ENCODE results near the gene PAXIP1.

Gene PAXIP1

DNA sequence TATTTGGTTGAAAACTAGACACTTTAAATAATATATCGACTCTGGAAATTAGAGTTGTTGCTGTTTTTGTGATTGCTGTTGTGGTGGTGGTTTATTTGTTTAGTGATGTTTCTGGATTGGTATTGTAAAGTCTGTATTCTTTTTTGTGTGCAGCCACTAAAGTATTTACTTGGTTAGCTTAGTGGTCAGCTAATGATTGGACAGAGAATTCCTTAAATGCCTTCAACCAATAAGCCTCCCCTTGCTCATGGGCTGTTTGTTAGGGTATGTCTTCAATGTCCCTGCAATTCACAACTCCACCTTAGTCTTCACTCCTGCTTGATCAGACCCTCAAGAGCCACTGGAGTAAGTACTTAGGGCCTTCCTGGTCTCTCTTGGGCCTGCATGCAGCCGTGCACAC lies 71.0 kb downstream of the PAXIP1 start:
- no peak overlapping the region for H3K4me2 ChIP-seq (ENCODE audit: low read depth, low read length)
- H3K27ac ChIP-seq (ENCODE audit: low read length) = no peak overlapping the region
- no peaks in the 10 kb centered on the region for H3K9me3 ChIP-seq (replicated peaks; ENCODE audit: insufficient read depth, low read length)
- no peaks in the 10 kb centered on the region for H4K20me1 ChIP-seq (ENCODE audit: insufficient read depth, low read length)
- peaks cover 6% of the 10 kb centered on the region; the same call in 1 of the 2 replicates for H3F3A ChIP-seq (ENCODE audit: insufficient read depth, low read length)
- no peak overlapping the region for H2AFZ ChIP-seq (ENCODE audit: low read length)
- no peak overlapping the region for H3K9ac ChIP-seq (ENCODE audit: low read length)
- no peak overlapping the region for H3K4me3 ChIP-seq (ENCODE audit: low read length)
- H3K4me1 ChIP-seq (ENCODE audit: low read length) = no peaks in the 10 kb centered on the region
- no peaks in the 10 kb centered on the region for H3K9me2 ChIP-seq (replicated peaks; ENCODE audit: insufficient read depth, low read length)
- no peaks in the 10 kb centered on the region for H3K27me3 ChIP-seq (replicated peaks; ENCODE audit: insufficient read depth, low read length)
- TF ChIP-seq EZH2phosphoT487 (IDR thresholded peaks at IDR 0.05; ENCODE audit: low read length) (no peak), EZH2 (optimal IDR thresholded peaks at IDR 0.05; ENCODE audit: low read depth, low read length) (no peak)
- TF ChIP-seq, protein P1, sequence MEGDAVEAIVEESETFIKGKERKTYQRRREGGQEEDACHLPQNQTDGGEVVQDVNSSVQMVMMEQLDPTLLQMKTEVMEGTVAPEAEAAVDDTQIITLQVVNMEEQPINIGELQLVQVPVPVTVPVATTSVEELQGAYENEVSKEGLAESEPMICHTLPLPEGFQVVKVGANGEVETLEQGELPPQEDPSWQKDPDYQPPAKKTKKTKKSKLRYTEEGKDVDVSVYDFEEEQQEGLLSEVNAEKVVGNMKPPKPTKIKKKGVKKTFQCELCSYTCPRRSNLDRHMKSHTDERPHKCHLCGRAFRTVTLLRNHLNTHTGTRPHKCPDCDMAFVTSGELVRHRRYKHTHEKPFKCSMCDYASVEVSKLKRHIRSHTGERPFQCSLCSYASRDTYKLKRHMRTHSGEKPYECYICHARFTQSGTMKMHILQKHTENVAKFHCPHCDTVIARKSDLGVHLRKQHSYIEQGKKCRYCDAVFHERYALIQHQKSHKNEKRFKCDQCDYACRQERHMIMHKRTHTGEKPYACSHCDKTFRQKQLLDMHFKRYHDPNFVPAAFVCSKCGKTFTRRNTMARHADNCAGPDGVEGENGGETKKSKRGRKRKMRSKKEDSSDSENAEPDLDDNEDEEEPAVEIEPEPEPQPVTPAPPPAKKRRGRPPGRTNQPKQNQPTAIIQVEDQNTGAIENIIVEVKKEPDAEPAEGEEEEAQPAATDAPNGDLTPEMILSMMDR (IDR thresholded peaks at IDR 0.05; ENCODE audit: low read length) = no peak
- no peaks in the 10 kb centered on the region for H3K79me2 ChIP-seq (ENCODE audit: low read length)
- no peaks in the 10 kb centered on the region for H3K36me3 ChIP-seq (replicated peaks; ENCODE audit: insufficient read depth, low read length)
- no peak for DNase-seq

DNA sequence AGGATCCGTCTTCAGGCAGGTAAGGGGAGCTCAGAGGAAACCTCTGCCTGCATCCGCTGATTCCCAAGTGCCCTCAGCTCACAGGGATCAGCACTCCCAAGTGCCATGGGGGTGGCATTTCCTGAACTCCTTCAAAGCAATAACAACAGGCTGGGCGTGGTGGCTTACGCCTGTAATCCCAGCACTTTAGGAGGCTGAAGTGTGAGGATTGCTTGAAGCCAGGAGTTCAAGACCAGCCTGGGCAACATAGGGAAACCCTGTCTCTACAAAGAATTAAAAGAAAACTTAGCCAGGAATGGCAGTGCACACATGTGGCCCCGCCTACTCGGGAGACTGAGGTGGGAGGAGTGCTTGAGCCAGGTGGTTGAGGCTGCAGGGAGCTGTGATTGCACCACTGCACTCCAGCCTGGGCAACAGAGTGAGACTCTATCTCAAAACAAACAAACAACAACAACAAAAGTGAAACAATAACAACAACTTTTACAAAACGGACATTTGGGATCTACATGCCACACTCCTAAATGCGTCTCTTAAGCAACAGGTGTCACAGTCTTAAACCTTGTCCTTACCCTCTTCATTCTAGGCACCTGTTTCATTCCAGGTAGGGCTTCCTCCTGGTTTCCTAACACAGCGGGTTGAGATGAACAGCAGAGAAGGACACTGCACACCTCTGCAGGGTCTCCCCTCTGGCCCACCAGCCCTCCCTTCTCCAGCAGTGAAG lies 73.8 kb downstream of the PAXIP1 start:
- no peak for TF ChIP-seq EZH2 (optimal IDR thresholded peaks at IDR 0.05; ENCODE audit: low read depth, low read length)
- TF ChIP-seq, protein P1 (IDR thresholded peaks at IDR 0.05; ENCODE audit: low read length) = no peak
- no peak for TF ChIP-seq EZH2phosphoT487 (IDR thresholded peaks at IDR 0.05; ENCODE audit: low read length)
- no peak overlapping the region; the same call in 1 of the 2 replicates for H3K27ac ChIP-seq (ENCODE audit: low read length)
- H3K4me3 ChIP-seq (ENCODE audit: low read length) = peak overlapping the region; percentile 77
- H3K27me3 ChIP-seq (replicated peaks; ENCODE audit: insufficient read depth, low read length) = peaks cover 19% of the 10 kb centered on the region; the same call in 1 of the 2 replicates
- no peaks in the 10 kb centered on the region for H3K4me1 ChIP-seq (ENCODE audit: low read length)
- H2AFZ ChIP-seq (ENCODE audit: low read length) = peak overlapping the region; percentile 92
- H3K9me3 ChIP-seq (replicated peaks; ENCODE audit: insufficient read depth, low read length) = no peaks in the 10 kb centered on the region
- no peaks in the 10 kb centered on the region for H3K36me3 ChIP-seq (replicated peaks; ENCODE audit: insufficient read depth, low read length)
- no peaks in the 10 kb centered on the region for H4K20me1 ChIP-seq (ENCODE audit: insufficient read depth, low read length)
- H3K9me2 ChIP-seq (replicated peaks; ENCODE audit: insufficient read depth, low read length) = no peaks in the 10 kb centered on the region
- DNase-seq = no peak
- peak overlapping the region; percentile 96 for H3K4me2 ChIP-seq (ENCODE audit: low read depth, low read length)
- H3K79me2 ChIP-seq (ENCODE audit: low read length) = no peaks in the 10 kb centered on the region
- peaks cover 6% of the 10 kb centered on the region; the same call in 1 of the 2 replicates for H3F3A ChIP-seq (ENCODE audit: insufficient read depth, low read length)
- peak overlapping the region; percentile 34; the same call in 1 of the 2 replicates for H3K9ac ChIP-seq (ENCODE audit: low read length)

DNA sequence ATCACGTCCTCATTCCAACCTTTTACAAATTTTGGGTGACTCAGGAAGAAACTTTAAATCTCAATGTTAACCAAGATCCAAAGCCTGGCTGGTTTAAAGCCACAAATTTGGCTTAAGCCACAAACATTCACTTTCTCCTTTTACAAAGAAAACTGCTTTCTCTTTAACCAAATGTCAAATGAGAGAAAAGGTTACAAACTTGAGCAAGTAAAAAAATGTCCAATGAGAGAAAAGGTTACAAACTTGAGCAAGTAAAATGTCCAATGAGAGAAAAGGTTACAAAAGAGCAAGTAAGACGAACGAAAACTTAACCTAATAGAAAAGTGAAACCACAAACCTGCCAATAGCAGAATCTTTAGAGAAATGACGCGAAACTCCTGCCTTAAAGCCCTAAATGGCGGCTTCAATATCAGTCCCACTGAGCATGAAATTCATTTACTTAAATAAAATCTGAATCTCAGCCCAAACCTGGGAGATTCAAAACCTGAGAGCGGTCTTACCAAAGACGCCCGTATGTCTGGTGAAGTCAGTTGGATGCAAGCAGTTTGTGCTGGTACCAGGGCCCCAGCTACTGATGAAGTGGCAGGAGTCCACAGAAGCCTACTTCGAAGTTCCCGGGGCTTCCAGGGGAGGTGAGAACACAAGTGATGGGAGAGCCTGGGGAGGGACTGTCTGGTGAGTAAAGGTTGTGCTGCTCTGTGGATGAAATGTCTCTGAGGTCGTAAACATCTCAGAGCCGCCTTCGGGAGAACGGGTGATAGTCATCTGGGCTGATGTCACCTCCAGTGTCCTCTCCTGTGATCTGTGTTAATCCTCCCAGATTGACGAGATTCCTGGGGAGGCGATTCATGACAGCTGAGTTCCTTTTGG lies 74.6 kb downstream of the PAXIP1 start:
- Histone ChIP-seq H2AFZ (ENCODE audit: low read length) (peak overlapping the region; percentile 92), H3K4me2 (ENCODE audit: low read depth, low read length) (peak overlapping the region; percentile 96), H3K9ac (ENCODE audit: low read length) (peak overlapping the region; percentile 34), H3K79me2 (ENCODE audit: low read length) (no peaks in the 10 kb centered on the region), H4K20me1 (ENCODE audit: insufficient read depth, low read length) (no peaks in the 10 kb centered on the region), H3K4me1 (ENCODE audit: low read length) (no peaks in the 10 kb centered on the region), H3F3A (ENCODE audit: insufficient read depth, low read length) (peaks cover 6% of the 10 kb centered on the region; the same call in 1 of the 2 replicates), H3K9me3 (replicated peaks; ENCODE audit: insufficient read depth, low read length) (no peaks in the 10 kb centered on the region), H3K27me3 (replicated peaks; ENCODE audit: insufficient read depth, low read length) (peaks cover 27% of the 10 kb centered on the region), H3K27ac (ENCODE audit: low read length) (peak overlapping the region; percentile 9; the same call in 1 of the 2 replicates), H3K36me3 (replicated peaks; ENCODE audit: insufficient read depth, low read length) (no peaks in the 10 kb centered on the region), H3K4me3 (ENCODE audit: low read length) (peak overlapping the region; percentile 77), H3K9me2 (replicated peaks; ENCODE audit: insufficient read depth, low read length) (no peaks in the 10 kb centered on the region)
- TF ChIP-seq, protein P1 (IDR thresholded peaks at IDR 0.05; ENCODE audit: low read length) = no peak
- TF ChIP-seq EZH2phosphoT487 (IDR thresholded peaks at IDR 0.05; ENCODE audit: low read length) (no peak), EZH2 (optimal IDR thresholded peaks at IDR 0.05; ENCODE audit: low read depth, low read length) (no peak)
- DNase-seq = peak; percentile 98

Measured in MM.1S (cell line).